Liver (tissue), 9 donors: ENCODE data around the gene EXOC6B. TPM values are rescaled to one million over a fixed set of nuclear protein-coding genes. Genes with fewer than 3 reads are reported as not detected.

Source experiments
- DNase-seq: peaks from one replicate; pipeline ENCODE4 v3.0.0-alpha.2; 2017; ENCODE audit warnings: low spot score
- H3K27ac ChIP-seq, 2 donors: one replicate each; pipeline ENCODE4 v1.7.0; 2013; ENCODE audit warnings: inconsistent platforms in 2 of 2, low read length in 2 of 2, control low read depth in 1 of 2, low read depth in 1 of 2, mild to moderate bottlenecking in 1 of 2
- H3K27me3 ChIP-seq, 4 donors: one replicate each; pipeline versions ENCODE4 v1.6.1 to v1.7.0; 2013; ENCODE audit warnings: low read length in 3 of 4, inconsistent platforms in 1 of 4, mild to moderate bottlenecking in 1 of 4, moderate library complexity in 1 of 4; ENCODE audit not compliant: control insufficient read depth in 4 of 4, insufficient read depth in 4 of 4
- H3K36me3 ChIP-seq, 4 donors: one replicate each; pipeline versions ENCODE4 v1.6.1 to v1.7.0; 2013; ENCODE audit warnings: low read length in 3 of 4, mild to moderate bottlenecking in 3 of 4, low read depth in 1 of 4, moderate library complexity in 1 of 4; ENCODE audit not compliant: control insufficient read depth in 4 of 4, insufficient read depth in 3 of 4
- H3K4me1 ChIP-seq, 4 donors: one replicate each; pipeline versions ENCODE4 v1.6.1 to v1.7.0; 2013; ENCODE audit warnings: low read length in 3 of 4, mild to moderate bottlenecking in 3 of 4, moderate library complexity in 1 of 4; ENCODE audit not compliant: control insufficient read depth in 4 of 4, insufficient read depth in 4 of 4
- H3K4me3 ChIP-seq, 3 donors: one replicate each; pipeline versions ENCODE4 v1.6.1 to v1.7.0; 2013; ENCODE audit warnings: low read length in 3 of 3, control low read depth in 1 of 3, low read depth in 1 of 3, mild to moderate bottlenecking in 1 of 3
- H3K9ac ChIP-seq, 2 donors: one replicate each; pipeline ENCODE4 v1.7.0; 2013; ENCODE audit warnings: low read length in 2 of 2, mild to moderate bottlenecking in 2 of 2, moderate library complexity in 2 of 2, control low read depth in 1 of 2, low read depth in 1 of 2
- H3K9me3 ChIP-seq, 4 donors: one replicate each; pipeline versions ENCODE4 v1.6.1 to v1.7.0; 2013; ENCODE audit warnings: low read length in 3 of 4; ENCODE audit not compliant: control insufficient read depth in 4 of 4
- EGR1 ChIP-seq, 2 donors: IDR thresholded peaks; 2 replicates each; pipeline ENCODE4 v1.6.1; 2016 to 2018; ENCODE audit warnings: antibody characterized with exemption in 2 of 2, low read depth in 2 of 2
- FOXA1 ChIP-seq: IDR thresholded peaks from 2 replicates; pipeline ENCODE4 v1.6.1; 2016; ENCODE audit warnings: antibody characterized with exemption
- FOXA2 ChIP-seq: IDR thresholded peaks from 2 replicates; pipeline ENCODE4 v1.6.1; 2016; ENCODE audit warnings: antibody characterized with exemption
- GABPA ChIP-seq, 2 donors: IDR thresholded peaks in 1 of 2; conservative IDR thresholded peaks in 1 of 2; 2 replicates each; pipeline ENCODE4 v1.6.1; 2016; ENCODE audit warnings: antibody characterized with exemption in 2 of 2, mild to moderate bottlenecking in 1 of 2, moderate library complexity in 1 of 2
- HNF4A ChIP-seq, 2 donors: conservative IDR thresholded peaks; 2 replicates each; pipeline ENCODE4 v1.6.1; 2016; ENCODE audit warnings: antibody characterized with exemption in 2 of 2, mild to moderate bottlenecking in 2 of 2
- HNF4G ChIP-seq: IDR thresholded peaks from 2 replicates; pipeline ENCODE4 v1.6.1; 2016; ENCODE audit warnings: antibody characterized with exemption
- JUND ChIP-seq, 2 donors: IDR thresholded peaks; 2 replicates each; pipeline ENCODE4 v1.6.1; 2016; ENCODE audit warnings: antibody characterized with exemption in 2 of 2
- NR2F2 ChIP-seq: IDR thresholded peaks from 2 replicates; pipeline ENCODE4 v1.6.1; 2016; ENCODE audit warnings: antibody characterized with exemption
- RAD21 ChIP-seq, 2 donors: IDR thresholded peaks; 2 replicates each; pipeline ENCODE4 v1.6.1; 2016; ENCODE audit warnings: antibody characterized with exemption in 2 of 2, mild to moderate bottlenecking in 2 of 2
- RXRA ChIP-seq, 2 donors: IDR thresholded peaks; 2 replicates each; pipeline ENCODE4 v1.6.1; 2017 to 2018; ENCODE audit warnings: antibody characterized with exemption in 2 of 2, mild to moderate bottlenecking in 1 of 2
- SP1 ChIP-seq: IDR thresholded peaks from 2 replicates; pipeline ENCODE4 v1.6.1; 2018; ENCODE audit warnings: antibody characterized with exemption, mild to moderate bottlenecking
- TAF1 ChIP-seq: conservative IDR thresholded peaks from 2 replicates; pipeline ENCODE4 v1.6.1; 2016; ENCODE audit warnings: antibody characterized with exemption, mild to moderate bottlenecking
- YY1 ChIP-seq: IDR thresholded peaks from 2 replicates; pipeline ENCODE4 v1.6.1; 2016; ENCODE audit warnings: antibody characterized with exemption, mild to moderate bottlenecking
- WGBS: extraction: QIAGEN DNeasy Blood & Tissue Kit; methylation state at CpG from one replicate; pipeline ENCODE4 v1.1.7; 2013; 5-methylcytosine and 5-hydroxymethylcytosine counted together
- polyA plus RNA-seq, 2 donors: library from polyadenylated mRNA; stranded (reverse) in 1 of 2; unstranded in 1 of 2; fragments of 200-250 nt in 1 of 2; fragments of >200 nt in 1 of 2; fragmentation: Nextera tagmentation in 1 of 2; extraction: Ambion mirVana in 1 of 2; gene quantifications; one replicate each; pipeline versions ENCODE4 v1.2.1 to v1.2.3, GENCODE V29; 2013 to 2015
- total RNA-seq, 2 donors: library from RNA; depleted of rRNA; stranded (reverse); fragments of >200 nt; gene quantifications; one replicate each; pipeline ENCODE4 v1.2.3, GENCODE V29; 2014
- TF ChIP-seq, protein P1 (sequence below): IDR thresholded peaks from 2 replicates; pipeline ENCODE4 v1.6.1; 2016; ENCODE audit warnings: antibody characterized with exemption
- TF ChIP-seq, protein P2 (sequence below): fragments of 150-350 bp; IDR thresholded peaks from 2 replicates; pipeline ENCODE4 v1.5.1; 2017; ENCODE audit warnings: improper control_type of control experiment, low read depth, low read length; ENCODE audit not compliant: missing input control
- TF ChIP-seq, protein P3 (sequence below): IDR thresholded peaks from 2 replicates; pipeline ENCODE4 v1.6.1; 2016; ENCODE audit warnings: antibody characterized with exemption
- TF ChIP-seq, protein P4 (sequence below): IDR thresholded peaks from 2 replicates; pipeline ENCODE4 v1.6.1; 2016; ENCODE audit warnings: antibody characterized with exemption, mild to moderate bottlenecking
- TF ChIP-seq, protein P5 (sequence below): IDR thresholded peaks from 2 replicates; pipeline ENCODE4 v1.6.1; 2016; ENCODE audit warnings: antibody characterized with exemption
- donor health status: healthy.
- donor health status: healthy.
- donor health status: healthy.
- donor health status: healthy.
- donor health status: healthy.

The EXOC6B gene
- total and polyA plus RNA-seq, 4 donors: 1.7 to 9.5 (median 5.5) TPM

DNA sequence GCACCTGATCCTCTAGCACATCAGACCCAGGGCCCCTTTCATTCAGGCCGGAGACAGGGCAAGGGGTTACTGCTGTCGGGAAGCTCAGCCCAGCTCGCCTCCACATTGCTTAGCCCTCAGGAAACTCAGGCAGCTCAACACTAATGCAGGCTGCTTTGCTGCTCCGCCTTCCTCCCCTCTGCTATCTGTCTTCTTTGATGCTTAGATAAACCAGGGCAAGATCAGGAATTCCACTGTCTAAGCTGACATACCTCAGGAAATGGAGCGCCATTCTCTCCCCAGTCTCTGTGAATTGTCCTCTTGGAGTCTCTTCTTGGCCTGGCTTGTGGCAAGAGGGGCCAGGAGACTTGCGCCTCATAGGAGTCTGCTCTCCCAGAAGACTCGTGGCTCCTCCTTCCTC, 25.5 kb upstream of the EXOC6B start:
- Histone ChIP-seq H3K27ac (no peak overlapping the region), H3K36me3 (no peaks in the 10 kb centered on the region), H3K4me1 (no peaks in the 10 kb centered on the region), H3K9me3 (no peaks in the 10 kb centered on the region), H3K9ac (no peak overlapping the region), H3K4me3 (no peak overlapping the region), H3K27me3 (no peaks in the 10 kb centered on the region)
- no peak for DNase-seq
- whole genome bisulfite sequencing: 68% methylated on average over 7 of the region's 7 CpGs
- TF ChIP-seq FOXA2 (no peak), HNF4G (no peak), TAF1 (no peak), JUND (IDR thresholded peaks at IDR 0.05) (no peak), RXRA (IDR thresholded peaks at IDR 0.05) (no peak), NR2F2 (no peak), FOXA1 (no peak), RAD21 (IDR thresholded peaks at IDR 0.05) (no peak), HNF4A (conservative IDR thresholded peaks at IDR 0.05) (no peak), EGR1 (IDR thresholded peaks at IDR 0.05; ENCODE audit: low read depth in 2 of 2) (no peak), YY1 (no peak), SP1 (no peak), GABPA (IDR thresholded peaks at IDR 0.05 in 1 of 2, conservative IDR thresholded peaks at IDR 0.05 in 1 of 2) (no peak)
- TF ChIP-seq, protein P1, sequence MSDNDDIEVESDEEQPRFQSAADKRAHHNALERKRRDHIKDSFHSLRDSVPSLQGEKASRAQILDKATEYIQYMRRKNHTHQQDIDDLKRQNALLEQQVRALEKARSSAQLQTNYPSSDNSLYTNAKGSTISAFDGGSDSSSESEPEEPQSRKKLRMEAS: no peak
- TF ChIP-seq, protein P2, sequence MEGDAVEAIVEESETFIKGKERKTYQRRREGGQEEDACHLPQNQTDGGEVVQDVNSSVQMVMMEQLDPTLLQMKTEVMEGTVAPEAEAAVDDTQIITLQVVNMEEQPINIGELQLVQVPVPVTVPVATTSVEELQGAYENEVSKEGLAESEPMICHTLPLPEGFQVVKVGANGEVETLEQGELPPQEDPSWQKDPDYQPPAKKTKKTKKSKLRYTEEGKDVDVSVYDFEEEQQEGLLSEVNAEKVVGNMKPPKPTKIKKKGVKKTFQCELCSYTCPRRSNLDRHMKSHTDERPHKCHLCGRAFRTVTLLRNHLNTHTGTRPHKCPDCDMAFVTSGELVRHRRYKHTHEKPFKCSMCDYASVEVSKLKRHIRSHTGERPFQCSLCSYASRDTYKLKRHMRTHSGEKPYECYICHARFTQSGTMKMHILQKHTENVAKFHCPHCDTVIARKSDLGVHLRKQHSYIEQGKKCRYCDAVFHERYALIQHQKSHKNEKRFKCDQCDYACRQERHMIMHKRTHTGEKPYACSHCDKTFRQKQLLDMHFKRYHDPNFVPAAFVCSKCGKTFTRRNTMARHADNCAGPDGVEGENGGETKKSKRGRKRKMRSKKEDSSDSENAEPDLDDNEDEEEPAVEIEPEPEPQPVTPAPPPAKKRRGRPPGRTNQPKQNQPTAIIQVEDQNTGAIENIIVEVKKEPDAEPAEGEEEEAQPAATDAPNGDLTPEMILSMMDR: no peak
- TF ChIP-seq, protein P3, sequence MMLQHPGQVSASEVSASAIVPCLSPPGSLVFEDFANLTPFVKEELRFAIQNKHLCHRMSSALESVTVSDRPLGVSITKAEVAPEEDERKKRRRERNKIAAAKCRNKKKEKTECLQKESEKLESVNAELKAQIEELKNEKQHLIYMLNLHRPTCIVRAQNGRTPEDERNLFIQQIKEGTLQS: no peak
- TF ChIP-seq, protein P4, sequence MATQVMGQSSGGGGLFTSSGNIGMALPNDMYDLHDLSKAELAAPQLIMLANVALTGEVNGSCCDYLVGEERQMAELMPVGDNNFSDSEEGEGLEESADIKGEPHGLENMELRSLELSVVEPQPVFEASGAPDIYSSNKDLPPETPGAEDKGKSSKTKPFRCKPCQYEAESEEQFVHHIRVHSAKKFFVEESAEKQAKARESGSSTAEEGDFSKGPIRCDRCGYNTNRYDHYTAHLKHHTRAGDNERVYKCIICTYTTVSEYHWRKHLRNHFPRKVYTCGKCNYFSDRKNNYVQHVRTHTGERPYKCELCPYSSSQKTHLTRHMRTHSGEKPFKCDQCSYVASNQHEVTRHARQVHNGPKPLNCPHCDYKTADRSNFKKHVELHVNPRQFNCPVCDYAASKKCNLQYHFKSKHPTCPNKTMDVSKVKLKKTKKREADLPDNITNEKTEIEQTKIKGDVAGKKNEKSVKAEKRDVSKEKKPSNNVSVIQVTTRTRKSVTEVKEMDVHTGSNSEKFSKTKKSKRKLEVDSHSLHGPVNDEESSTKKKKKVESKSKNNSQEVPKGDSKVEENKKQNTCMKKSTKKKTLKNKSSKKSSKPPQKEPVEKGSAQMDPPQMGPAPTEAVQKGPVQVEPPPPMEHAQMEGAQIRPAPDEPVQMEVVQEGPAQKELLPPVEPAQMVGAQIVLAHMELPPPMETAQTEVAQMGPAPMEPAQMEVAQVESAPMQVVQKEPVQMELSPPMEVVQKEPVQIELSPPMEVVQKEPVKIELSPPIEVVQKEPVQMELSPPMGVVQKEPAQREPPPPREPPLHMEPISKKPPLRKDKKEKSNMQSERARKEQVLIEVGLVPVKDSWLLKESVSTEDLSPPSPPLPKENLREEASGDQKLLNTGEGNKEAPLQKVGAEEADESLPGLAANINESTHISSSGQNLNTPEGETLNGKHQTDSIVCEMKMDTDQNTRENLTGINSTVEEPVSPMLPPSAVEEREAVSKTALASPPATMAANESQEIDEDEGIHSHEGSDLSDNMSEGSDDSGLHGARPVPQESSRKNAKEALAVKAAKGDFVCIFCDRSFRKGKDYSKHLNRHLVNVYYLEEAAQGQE: no peak
- TF ChIP-seq, protein P5, sequence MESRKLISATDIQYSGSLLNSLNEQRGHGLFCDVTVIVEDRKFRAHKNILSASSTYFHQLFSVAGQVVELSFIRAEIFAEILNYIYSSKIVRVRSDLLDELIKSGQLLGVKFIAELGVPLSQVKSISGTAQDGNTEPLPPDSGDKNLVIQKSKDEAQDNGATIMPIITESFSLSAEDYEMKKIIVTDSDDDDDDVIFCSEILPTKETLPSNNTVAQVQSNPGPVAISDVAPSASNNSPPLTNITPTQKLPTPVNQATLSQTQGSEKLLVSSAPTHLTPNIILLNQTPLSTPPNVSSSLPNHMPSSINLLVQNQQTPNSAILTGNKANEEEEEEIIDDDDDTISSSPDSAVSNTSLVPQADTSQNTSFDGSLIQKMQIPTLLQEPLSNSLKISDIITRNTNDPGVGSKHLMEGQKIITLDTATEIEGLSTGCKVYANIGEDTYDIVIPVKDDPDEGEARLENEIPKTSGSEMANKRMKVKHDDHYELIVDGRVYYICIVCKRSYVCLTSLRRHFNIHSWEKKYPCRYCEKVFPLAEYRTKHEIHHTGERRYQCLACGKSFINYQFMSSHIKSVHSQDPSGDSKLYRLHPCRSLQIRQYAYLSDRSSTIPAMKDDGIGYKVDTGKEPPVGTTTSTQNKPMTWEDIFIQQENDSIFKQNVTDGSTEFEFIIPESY: no peak

DNA sequence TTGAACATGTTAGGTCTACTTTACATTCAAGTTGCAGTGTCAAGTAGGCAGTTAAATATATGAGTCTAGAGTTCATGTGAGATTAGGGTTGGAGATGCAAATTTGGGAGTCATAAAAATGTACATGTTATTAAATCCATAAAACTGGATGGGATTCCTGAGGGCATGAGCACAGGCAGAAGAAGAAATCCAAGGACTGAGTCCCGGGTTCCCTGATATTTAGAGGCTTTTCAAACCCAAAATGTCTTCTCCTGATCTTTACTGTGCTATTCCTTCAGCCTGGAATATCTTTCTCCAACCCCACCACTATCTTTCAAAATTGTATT, 23.3 kb upstream of the EXOC6B start:
- Histone ChIP-seq H3K27ac (no peak overlapping the region), H3K27me3 (no peaks in the 10 kb centered on the region), H3K9ac (no peak overlapping the region), H3K4me1 (no peaks in the 10 kb centered on the region), H3K4me3 (no peak overlapping the region), H3K36me3 (no peaks in the 10 kb centered on the region), H3K9me3 (no peaks in the 10 kb centered on the region)
- DNase-seq: no peak
- WGBS: 52% methylated on average over 1 of the region's 1 CpG
- TF ChIP-seq GABPA (IDR thresholded peaks at IDR 0.05 in 1 of 2, conservative IDR thresholded peaks at IDR 0.05 in 1 of 2) (no peak), YY1 (no peak), FOXA2 (no peak), HNF4A (conservative IDR thresholded peaks at IDR 0.05) (no peak), FOXA1 (no peak)
- TF ChIP-seq, protein P5: no peak
- TF ChIP-seq, protein P2: no peak
- TF ChIP-seq, protein P1: no peak
- TF ChIP-seq, protein P3: no peak
